SIG-M5 treated with dmso at 0.1 percent for 504 hours (cell line): ENCODE measurements around the gene CACNA1I.

ENCODE experiments used
- DNase-seq: peaks from one replicate; lab custom pipeline; 2025; ENCODE audit not compliant: unreplicated experiment; lab: John Stamatoyannopoulos, UW

CACNA1I gene

GRCh38 chr22:39664485-39665200, 94.1 kb downstream of the CACNA1I start:
- no peak for DNase-seq

- no peak for DNase-seq
Measured at GRCh38 chr22:39665229-39665628, 94.7 kb downstream of the CACNA1I start.

- no peak for DNase-seq
Measured at GRCh38 chr22:39665661-39666431, 95.3 kb downstream of the CACNA1I start.

GRCh38 chr22:39666495-39666894, 95.9 kb downstream of the CACNA1I start:
- no peak for DNase-seq

- no peak for DNase-seq
Measured at GRCh38 chr22:39666926-39667325, 96.4 kb downstream of the CACNA1I start.

- DNase-seq: no peak
Measured at GRCh38 chr22:39669432-39669831, 98.9 kb downstream of the CACNA1I start.

- DNase-seq: no peak
Measured at GRCh38 chr22:39671936-39672335, 101.4 kb downstream of the CACNA1I start.

- DNase-seq: no peak
Measured at GRCh38 chr22:39674536-39674935, 104.0 kb downstream of the CACNA1I start.

GRCh38 chr22:39675947-39676346, 105.4 kb downstream of the CACNA1I start:
- no peak for DNase-seq

- no peak for DNase-seq
Measured at GRCh38 chr22:39677967-39678366, 107.4 kb downstream of the CACNA1I start.

- DNase-seq: no peak
Measured at GRCh38 chr22:39678862-39679490, 108.4 kb downstream of the CACNA1I start.

- no peak for DNase-seq
Measured at GRCh38 chr22:39679652-39680051, 109.1 kb downstream of the CACNA1I start.

- no peak for DNase-seq
Measured at GRCh38 chr22:39680486-39680885, 109.9 kb downstream of the CACNA1I start.

GRCh38 chr22:39681038-39681861, 110.7 kb downstream of the CACNA1I start:
- DNase-seq: no peak

- no peak for DNase-seq
Measured at GRCh38 chr22:39682994-39683393, 112.4 kb downstream of the CACNA1I start.

- DNase-seq: no peak
Measured at GRCh38 chr22:39683639-39684038, 113.1 kb downstream of the CACNA1I start.

GRCh38 chr22:39684702-39685281, 114.2 kb downstream of the CACNA1I start:
- DNase-seq: no peak

- no peak for DNase-seq
Measured at GRCh38 chr22:39685336-39686177, 115.0 kb downstream of the CACNA1I start.

- DNase-seq: no peak
Measured at GRCh38 chr22:39686178-39686620, 115.6 kb downstream of the CACNA1I start.
